ENCODE data around the gene GET4.

The GET4 gene

DNA sequence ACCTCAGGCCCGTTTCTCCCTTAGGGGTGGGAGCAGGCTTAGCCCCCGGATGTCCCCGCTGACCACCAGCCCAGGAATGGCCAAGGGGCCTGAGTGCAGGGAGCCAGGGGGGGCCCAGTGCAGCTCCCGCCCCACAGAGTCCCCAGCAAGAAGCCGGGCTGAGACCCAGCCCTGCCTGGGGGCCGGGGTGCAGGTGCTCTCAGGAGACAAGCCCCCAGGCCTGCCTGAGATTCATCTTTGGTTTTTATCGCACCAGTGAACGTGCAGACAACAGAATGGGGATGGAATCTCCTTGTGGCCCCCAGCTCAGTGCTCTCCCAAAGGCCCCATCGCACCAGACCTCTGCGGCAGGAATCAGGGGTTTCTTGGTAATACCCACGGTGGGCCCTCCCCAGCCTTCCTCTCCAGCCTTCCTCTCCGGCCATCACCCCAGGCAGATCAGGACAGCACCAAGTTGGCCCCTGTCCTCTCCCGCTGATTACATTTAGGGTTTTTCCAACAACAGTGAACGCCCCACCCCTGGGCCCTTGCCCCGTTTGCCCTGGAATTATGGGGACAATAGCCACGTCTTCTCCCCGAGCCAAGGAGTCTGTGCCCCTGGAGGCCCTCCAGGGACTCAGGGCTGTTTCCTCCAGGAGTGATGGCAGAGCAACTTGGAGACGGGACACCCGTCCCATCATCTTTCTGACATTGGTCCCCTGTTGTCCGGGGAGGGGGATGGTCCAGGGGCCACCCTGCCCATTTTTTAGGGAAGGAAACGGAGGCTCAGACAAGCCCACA, 55.7 kb downstream of the GET4 start:
- Histone ChIP-seq H2AFZ (ENCODE audit: low read length) (no peak overlapping the region), H3K79me2 (ENCODE audit: insufficient read depth, low read length) (no peaks in the 10 kb centered on the region), H3K9me3 (ENCODE audit: low read length) (no peaks in the 10 kb centered on the region), H3K36me3 (ENCODE audit: insufficient read depth, low read length) (no peaks in the 10 kb centered on the region), H3K27me3 (ENCODE audit: insufficient read depth, low read length) (no peaks in the 10 kb centered on the region; the same call in 1 of the 2 replicates), H4K20me1 (ENCODE audit: insufficient read depth, low read length) (no peaks in the 10 kb centered on the region), H3K4me3 (ENCODE audit: low read depth, low read length, poor library complexity, severe bottlenecking) (no peak overlapping the region), H3F3A (ENCODE audit: insufficient read depth, low read length) (no peaks in the 10 kb centered on the region), H3K4me1 (ENCODE audit: insufficient read depth, low read length, severe bottlenecking) (no peaks in the 10 kb centered on the region), H3K27ac (ENCODE audit: low read depth, low read length, poor library complexity, severe bottlenecking) (no peak overlapping the region), H3K9ac (ENCODE audit: low read length) (no peak overlapping the region), H3K4me2 (ENCODE audit: low read length) (no peak overlapping the region), H3K9me2 (ENCODE audit: low read depth, low read length) (no peaks in the 10 kb centered on the region)
- TF ChIP-seq, protein P1, sequence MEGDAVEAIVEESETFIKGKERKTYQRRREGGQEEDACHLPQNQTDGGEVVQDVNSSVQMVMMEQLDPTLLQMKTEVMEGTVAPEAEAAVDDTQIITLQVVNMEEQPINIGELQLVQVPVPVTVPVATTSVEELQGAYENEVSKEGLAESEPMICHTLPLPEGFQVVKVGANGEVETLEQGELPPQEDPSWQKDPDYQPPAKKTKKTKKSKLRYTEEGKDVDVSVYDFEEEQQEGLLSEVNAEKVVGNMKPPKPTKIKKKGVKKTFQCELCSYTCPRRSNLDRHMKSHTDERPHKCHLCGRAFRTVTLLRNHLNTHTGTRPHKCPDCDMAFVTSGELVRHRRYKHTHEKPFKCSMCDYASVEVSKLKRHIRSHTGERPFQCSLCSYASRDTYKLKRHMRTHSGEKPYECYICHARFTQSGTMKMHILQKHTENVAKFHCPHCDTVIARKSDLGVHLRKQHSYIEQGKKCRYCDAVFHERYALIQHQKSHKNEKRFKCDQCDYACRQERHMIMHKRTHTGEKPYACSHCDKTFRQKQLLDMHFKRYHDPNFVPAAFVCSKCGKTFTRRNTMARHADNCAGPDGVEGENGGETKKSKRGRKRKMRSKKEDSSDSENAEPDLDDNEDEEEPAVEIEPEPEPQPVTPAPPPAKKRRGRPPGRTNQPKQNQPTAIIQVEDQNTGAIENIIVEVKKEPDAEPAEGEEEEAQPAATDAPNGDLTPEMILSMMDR (IDR thresholded peaks at IDR 0.05; ENCODE audit: low read length), result no peak
- TF ChIP-seq EZH2 (IDR thresholded peaks at IDR 0.05; ENCODE audit: borderline replicate concordance, low read length), result no peak

DNA sequence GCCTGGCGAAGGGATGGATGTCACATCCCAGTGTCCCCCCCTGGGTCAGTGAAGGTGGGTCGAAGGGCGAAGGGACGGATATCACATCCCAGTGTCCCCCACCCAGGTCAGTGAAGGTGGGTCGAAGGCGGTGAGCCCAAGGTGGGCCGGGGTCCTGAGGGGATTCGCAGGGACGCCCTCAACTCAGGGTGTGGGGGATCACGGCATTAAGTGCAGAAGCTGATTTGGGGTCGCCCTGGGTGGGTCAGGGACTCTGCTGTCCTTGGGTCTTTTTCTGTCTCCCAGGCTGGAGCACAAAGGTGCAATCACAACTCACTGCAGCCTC, 56.3 kb downstream of the GET4 start:
- Histone ChIP-seq H3K9me3 (ENCODE audit: low read length) (no peaks in the 10 kb centered on the region), H3K36me3 (ENCODE audit: insufficient read depth, low read length) (no peaks in the 10 kb centered on the region), H3K27ac (ENCODE audit: low read depth, low read length, poor library complexity, severe bottlenecking) (no peak overlapping the region), H3K9ac (ENCODE audit: low read length) (no peak overlapping the region), H3K4me1 (ENCODE audit: insufficient read depth, low read length, severe bottlenecking) (no peaks in the 10 kb centered on the region), H3K4me2 (ENCODE audit: low read length) (no peak overlapping the region), H3K4me3 (ENCODE audit: low read depth, low read length, poor library complexity, severe bottlenecking) (no peak overlapping the region), H3F3A (ENCODE audit: insufficient read depth, low read length) (no peaks in the 10 kb centered on the region), H3K79me2 (ENCODE audit: insufficient read depth, low read length) (no peaks in the 10 kb centered on the region), H3K9me2 (ENCODE audit: low read depth, low read length) (no peaks in the 10 kb centered on the region), H4K20me1 (ENCODE audit: insufficient read depth, low read length) (no peaks in the 10 kb centered on the region), H2AFZ (ENCODE audit: low read length) (no peak overlapping the region), H3K27me3 (ENCODE audit: insufficient read depth, low read length) (no peaks in the 10 kb centered on the region)
- no peak for TF ChIP-seq EZH2 (IDR thresholded peaks at IDR 0.05; ENCODE audit: borderline replicate concordance, low read length)
- TF ChIP-seq, protein P1 (IDR thresholded peaks at IDR 0.05; ENCODE audit: low read length), result no peak

- no peak for TF ChIP-seq EZH2 (IDR thresholded peaks at IDR 0.05; ENCODE audit: borderline replicate concordance, low read length)
- TF ChIP-seq, protein P1 (IDR thresholded peaks at IDR 0.05; ENCODE audit: low read length), result no peak
- H3K36me3 ChIP-seq (ENCODE audit: insufficient read depth, low read length), result no peaks in the 10 kb centered on the region
- H3K4me2 ChIP-seq (ENCODE audit: low read length), result no peak overlapping the region
- H3F3A ChIP-seq (ENCODE audit: insufficient read depth, low read length), result no peaks in the 10 kb centered on the region
- no peaks in the 10 kb centered on the region for H4K20me1 ChIP-seq (ENCODE audit: insufficient read depth, low read length)
- no peaks in the 10 kb centered on the region for H3K4me1 ChIP-seq (ENCODE audit: insufficient read depth, low read length, severe bottlenecking)
- H3K9me2 ChIP-seq (ENCODE audit: low read depth, low read length), result no peaks in the 10 kb centered on the region
- no peak overlapping the region for H3K27ac ChIP-seq (ENCODE audit: low read depth, low read length, poor library complexity, severe bottlenecking)
- H2AFZ ChIP-seq (ENCODE audit: low read length), result no peak overlapping the region
- H3K79me2 ChIP-seq (ENCODE audit: insufficient read depth, low read length), result no peaks in the 10 kb centered on the region
- H3K4me3 ChIP-seq (ENCODE audit: low read depth, low read length, poor library complexity, severe bottlenecking), result no peak overlapping the region
- H3K9me3 ChIP-seq (ENCODE audit: low read length), result no peaks in the 10 kb centered on the region
- H3K9ac ChIP-seq (ENCODE audit: low read length), result no peak overlapping the region
- H3K27me3 ChIP-seq (ENCODE audit: insufficient read depth, low read length), result no peaks in the 10 kb centered on the region; the same call in 1 of the 2 replicates
These were observed 58.3 kb downstream of the GET4 start for GRCh38 chr7:934469-935163.

Measured in OCI-LY1 (cell line).